ENCODE data around the gene SMAD7. TPM values are rescaled to one million over a fixed set of nuclear protein-coding genes. Genes with fewer than 3 reads are reported as not detected.

SMAD7 gene
- total RNA-seq, 1 experiment from 2014 or later: 5.8 TPM

DNA sequence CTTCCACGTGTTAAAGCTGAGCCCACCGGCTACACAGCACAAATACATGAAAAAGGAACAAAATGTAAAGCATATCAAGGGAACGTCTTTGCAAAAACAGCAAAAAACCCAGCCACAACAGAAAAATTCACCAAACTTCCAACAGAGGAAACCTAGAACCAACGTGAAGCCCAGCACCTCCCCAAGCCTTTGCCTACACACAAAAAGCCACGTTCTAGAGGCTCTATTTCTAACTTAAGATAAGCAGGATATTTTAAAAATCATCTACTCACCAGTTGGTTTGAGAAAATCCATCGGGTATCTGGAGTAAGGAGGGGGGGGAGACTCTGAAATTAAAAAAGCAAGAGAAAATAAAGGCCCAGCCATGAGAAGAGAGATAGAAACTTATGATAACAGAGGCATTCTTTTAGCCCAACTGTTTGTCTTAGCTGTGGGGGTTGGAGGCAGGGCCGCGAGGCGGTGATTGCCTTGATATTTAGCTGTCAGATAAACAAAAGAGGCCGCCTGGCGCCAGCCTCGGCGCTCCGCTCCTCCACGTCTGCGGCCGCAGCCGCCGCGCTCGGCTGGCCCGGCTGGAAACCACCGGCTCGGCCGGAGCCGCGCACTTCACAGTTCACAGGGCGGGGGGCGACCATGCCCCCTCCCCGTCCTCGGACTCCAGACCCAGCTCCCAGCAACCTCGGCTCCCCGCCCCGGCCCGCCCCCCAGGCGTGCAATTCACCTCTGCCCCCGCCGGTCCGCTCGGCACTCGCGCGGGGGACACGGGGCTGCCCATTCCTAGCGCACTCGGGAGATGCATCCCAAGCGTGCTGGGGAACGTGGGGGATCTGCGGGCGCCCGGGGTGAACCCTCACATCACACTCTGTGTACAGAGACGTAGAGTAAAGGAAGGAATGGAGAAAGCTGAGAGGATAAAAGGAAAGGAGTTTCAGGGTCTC lies 2.4 kb downstream of the SMAD7 start:
- ChIA-PET CTCF (interaction anchor here (0.6 kb wide), 2 partner anchors 231 to 467 kb away, joined by 3 to 8 read pairs; no protein-coding TSS in a partner anchor), POLR2A (ENCODE audit: unreplicated experiment) (interaction anchor here (0.6 to 1.0 kb wide), 3 partner anchors 11 to 493 kb away, joined by 3 to 6 read pairs (median 6); no protein-coding TSS in a partner anchor)
- no TSS peak for BruUV-seq (replicated peaks)
- Histone ChIP-seq H3K27me3 (ENCODE audit: insufficient read depth, low read depth) (no peaks in the 10 kb centered on the region), H3K4me1 (replicated peaks; ENCODE audit: insufficient read depth) (peaks cover 53% of the 10 kb centered on the region), H3K79me2 (ENCODE audit: low read depth) (peaks cover 81% of the 10 kb centered on the region), H3K4me2 (peak overlapping the region; percentile 100), H3K9me3 (ENCODE audit: insufficient read depth, low read depth) (no peaks in the 10 kb centered on the region), H3K27ac (0 out of 2 replicates have a peak overlapping the region, but pooled peaks have one; percentile 39), H3K9me2 (ENCODE audit: insufficient read depth) (no peaks in the 10 kb centered on the region), H4K20me1 (ENCODE audit: insufficient read depth) (peaks cover 57% of the 10 kb centered on the region), H3K4me3 (peak overlapping the region; percentile 75), H3K36me3 (ENCODE audit: low read depth) (0 out of 2 replicates have a peak, but pooled peaks cover 12% of the 10 kb centered on the region), H3F3A (ENCODE audit: insufficient read depth, low read depth) (peaks cover 30% of the 10 kb centered on the region), H2AFZ (no peak overlapping the region)
- DNase-seq: peak; percentile 49 to 62
- TF ChIP-seq, protein P1, sequence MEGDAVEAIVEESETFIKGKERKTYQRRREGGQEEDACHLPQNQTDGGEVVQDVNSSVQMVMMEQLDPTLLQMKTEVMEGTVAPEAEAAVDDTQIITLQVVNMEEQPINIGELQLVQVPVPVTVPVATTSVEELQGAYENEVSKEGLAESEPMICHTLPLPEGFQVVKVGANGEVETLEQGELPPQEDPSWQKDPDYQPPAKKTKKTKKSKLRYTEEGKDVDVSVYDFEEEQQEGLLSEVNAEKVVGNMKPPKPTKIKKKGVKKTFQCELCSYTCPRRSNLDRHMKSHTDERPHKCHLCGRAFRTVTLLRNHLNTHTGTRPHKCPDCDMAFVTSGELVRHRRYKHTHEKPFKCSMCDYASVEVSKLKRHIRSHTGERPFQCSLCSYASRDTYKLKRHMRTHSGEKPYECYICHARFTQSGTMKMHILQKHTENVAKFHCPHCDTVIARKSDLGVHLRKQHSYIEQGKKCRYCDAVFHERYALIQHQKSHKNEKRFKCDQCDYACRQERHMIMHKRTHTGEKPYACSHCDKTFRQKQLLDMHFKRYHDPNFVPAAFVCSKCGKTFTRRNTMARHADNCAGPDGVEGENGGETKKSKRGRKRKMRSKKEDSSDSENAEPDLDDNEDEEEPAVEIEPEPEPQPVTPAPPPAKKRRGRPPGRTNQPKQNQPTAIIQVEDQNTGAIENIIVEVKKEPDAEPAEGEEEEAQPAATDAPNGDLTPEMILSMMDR (conservative IDR thresholded peaks at IDR 0.05): no peak
- no peak for TF ChIP-seq EZH2 (IDR thresholded peaks at IDR 0.05; ENCODE audit: low read depth)
- intact Hi-C loops (cut with micrococcal nuclease; ENCODE audit: unreplicated experiment): loop anchor here (2.0 to 5.0 kb wide), 2 partner anchors 114 to 171 kb away; no protein-coding TSS in a partner anchor

DNA sequence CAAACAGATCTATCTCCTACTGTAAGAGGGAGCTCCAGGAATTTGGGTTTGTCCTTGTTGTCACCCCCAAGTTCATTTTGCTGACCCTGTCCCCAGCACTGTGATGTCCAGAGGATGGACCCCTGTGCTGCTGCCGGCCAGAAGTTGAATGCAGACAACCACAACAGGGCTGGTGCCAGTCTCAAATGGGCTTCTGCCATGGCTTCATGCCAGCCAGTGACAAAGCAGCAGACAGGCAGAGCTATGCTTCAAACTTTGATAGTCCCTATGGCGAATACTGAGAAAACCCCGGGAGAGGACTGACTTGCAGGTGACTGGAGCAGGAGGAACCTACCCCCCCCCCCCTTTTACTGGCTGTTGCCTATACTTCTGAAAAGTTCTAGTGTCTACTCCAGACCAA lies 3.2 kb downstream of the SMAD7 start:
- peak overlapping the region; percentile 75 for H3K4me3 ChIP-seq
- H3K36me3 ChIP-seq (ENCODE audit: low read depth): 0 out of 2 replicates have a peak, but pooled peaks cover 12% of the 10 kb centered on the region
- no peak for TF ChIP-seq EZH2 (IDR thresholded peaks at IDR 0.05; ENCODE audit: low read depth)
- H4K20me1 ChIP-seq (ENCODE audit: insufficient read depth): peaks cover 63% of the 10 kb centered on the region
- H3K27ac ChIP-seq: no peak overlapping the region
- no peaks in the 10 kb centered on the region for H3K9me2 ChIP-seq (ENCODE audit: insufficient read depth)
- DNase-seq: no peak
- H3F3A ChIP-seq (ENCODE audit: insufficient read depth, low read depth): peaks cover 33% of the 10 kb centered on the region
- no peaks in the 10 kb centered on the region for H3K27me3 ChIP-seq (ENCODE audit: insufficient read depth, low read depth)
- intact Hi-C loops (cut with micrococcal nuclease; ENCODE audit: unreplicated experiment): loop anchor here (5.0 kb wide), 1 partner anchor 170 kb away; no protein-coding TSS in a partner anchor
- ChIA-PET POLR2A (ENCODE audit: unreplicated experiment) (no interaction called here), CTCF (no interaction called here)
- H3K4me1 ChIP-seq (replicated peaks; ENCODE audit: insufficient read depth): peaks cover 55% of the 10 kb centered on the region
- H2AFZ ChIP-seq: no peak overlapping the region
- H3K4me2 ChIP-seq: peak overlapping the region; percentile 100
- peaks cover 88% of the 10 kb centered on the region for H3K79me2 ChIP-seq (ENCODE audit: low read depth)
- no peaks in the 10 kb centered on the region for H3K9me3 ChIP-seq (ENCODE audit: insufficient read depth, low read depth)
- BruUV-seq (replicated peaks): no TSS peak

DNA sequence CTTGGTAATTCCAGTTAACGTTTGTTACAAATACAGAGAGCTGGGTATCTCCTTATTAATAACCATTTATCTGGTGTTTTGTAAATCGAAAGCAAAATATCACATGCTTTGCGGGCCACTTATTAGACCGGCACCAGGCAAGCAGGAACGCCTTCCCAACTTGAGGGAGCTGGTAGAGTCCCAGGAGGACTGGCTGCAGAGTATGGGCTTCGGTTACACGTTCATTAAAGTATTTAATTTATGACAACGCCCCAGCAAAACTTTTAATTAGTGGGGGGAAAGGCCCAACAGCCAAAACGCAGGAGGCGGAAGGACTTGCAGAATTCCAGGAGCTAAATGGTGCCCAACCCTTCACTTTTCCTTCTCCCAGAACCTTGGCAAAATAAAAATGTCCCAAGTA lies 3.7 kb downstream of the SMAD7 start:
- Histone ChIP-seq H3K9me2 (ENCODE audit: insufficient read depth) (no peaks in the 10 kb centered on the region), H2AFZ (no peak overlapping the region), H3K4me1 (replicated peaks; ENCODE audit: insufficient read depth) (peaks cover 59% of the 10 kb centered on the region), H3F3A (ENCODE audit: insufficient read depth, low read depth) (peaks cover 31% of the 10 kb centered on the region), H3K79me2 (ENCODE audit: low read depth) (peaks cover 91% of the 10 kb centered on the region), H3K4me2 (peak overlapping the region; percentile 100), H3K4me3 (peak overlapping the region; percentile 75; the same call in 1 of the 2 replicates), H3K9me3 (ENCODE audit: insufficient read depth, low read depth) (no peaks in the 10 kb centered on the region), H4K20me1 (ENCODE audit: insufficient read depth) (peaks cover 66% of the 10 kb centered on the region), H3K27me3 (ENCODE audit: insufficient read depth, low read depth) (no peaks in the 10 kb centered on the region), H3K36me3 (ENCODE audit: low read depth) (peaks cover 14% of the 10 kb centered on the region; the same call in 1 of the 2 replicates), H3K27ac (peak overlapping the region; percentile 20; the same call in 1 of the 2 replicates)
- ChIA-PET CTCF (no interaction called here), POLR2A (ENCODE audit: unreplicated experiment) (no interaction called here)
- no TSS peak for BruUV-seq (replicated peaks)
- TF ChIP-seq, protein P1 (conservative IDR thresholded peaks at IDR 0.05): no peak
- TF ChIP-seq EZH2 (IDR thresholded peaks at IDR 0.05; ENCODE audit: low read depth): no peak
- no peak for DNase-seq
- intact Hi-C loops (cut with micrococcal nuclease; ENCODE audit: unreplicated experiment): loop anchor here (5.0 kb wide), 1 partner anchor 170 kb away; no protein-coding TSS in a partner anchor
